ENCODE results near the gene PCDH12.

PCDH12 gene

GRCh38 chr5:141906517-141906916 is 51.5 kb downstream of the PCDH12 start:
- DNase-seq, result no peak

GRCh38 chr5:141904551-141904950 is 53.5 kb downstream of the PCDH12 start:
- no peak for DNase-seq

GRCh38 chr5:141903261-141903660 is 54.7 kb downstream of the PCDH12 start:
- no peak for DNase-seq

- no peak for DNase-seq
Measured at GRCh38 chr5:141902015-141902814, 55.8 kb downstream of the PCDH12 start.

- no peak for DNase-seq
Measured at GRCh38 chr5:141898448-141899049, 59.5 kb downstream of the PCDH12 start.

- no peak for DNase-seq
Measured at GRCh38 chr5:141897425-141897824, 60.6 kb downstream of the PCDH12 start.

All from activated CD4-positive, CD25-positive, alpha-beta regulatory T cell treated with anti-CD3 and anti-CD28 coated beads, Interleukin-2, amount 50 U/mL, for 72 hours (primary cell).